GM23338 (cell line): ENCODE data around the gene KBTBD4.

Experiments used
- CREB1 ChIP-seq: fragments of 250-450 bp; sonication (Bioruptor Pico); IDR thresholded peaks from 2 replicates; pipeline ENCODE4 v1.5.0; 2020; ENCODE audit warnings: low read depth, mild to moderate bottlenecking, moderate library complexity
- CTCF ChIP-seq, 2 experiments: fragments of 200-600 bp in 1 of 2; sonication (generic) in 1 of 2; conservative IDR thresholded peaks; 2 replicates each; pipeline versions ENCODE4 v1.5.1 to v1.6.1; 2016 to 2017; ENCODE audit warnings: antibody characterized with exemption in 2 of 2, low read depth in 2 of 2, mild to moderate bottlenecking in 2 of 2, moderate library complexity in 1 of 2
- EZH2 ChIP-seq: fragments of 200-600 bp; sonication (generic); IDR thresholded peaks from one replicate; pipeline ENCODE4 v1.8.0; 2017; ENCODE audit warnings: antibody characterized with exemption, mild to moderate bottlenecking, low read depth; ENCODE audit not compliant: unreplicated experiment
- EZH2phosphoT487 ChIP-seq: fragments of 200-600 bp; sonication (generic); IDR thresholded peaks from one replicate; pipeline ENCODE4 v1.8.1; 2018; ENCODE audit warnings: antibody characterized with exemption; ENCODE audit not compliant: unreplicated experiment
- NANOG ChIP-seq: IDR thresholded peaks from 2 replicates; pipeline ENCODE4 v1.6.1; 2016; ENCODE audit warnings: antibody characterized with exemption, borderline replicate concordance
- POLR2AphosphoS5 ChIP-seq: IDR thresholded peaks from 2 replicates; pipeline ENCODE4 v1.6.1; 2016; ENCODE audit warnings: antibody characterized with exemption, low read depth
- REST ChIP-seq: IDR thresholded peaks from one replicate; pipeline ENCODE4 v1.6.1; 2018; ENCODE audit warnings: antibody characterized with exemption; ENCODE audit not compliant: unreplicated experiment
- STAT1 ChIP-seq: IDR thresholded peaks from one replicate; pipeline ENCODE4 v1.6.1; 2016; ENCODE audit warnings: antibody characterized with exemption; ENCODE audit not compliant: unreplicated experiment
- ZNF114 ChIP-seq: fragments of 250-450 bp; sonication (Bioruptor Pico); IDR thresholded peaks from 2 replicates; pipeline ENCODE4 v1.5.0; 2020; ENCODE audit warnings: mild to moderate bottlenecking, moderate library complexity
- ZNF331 ChIP-seq: fragments of 250-450 bp; sonication (Bioruptor Pico); IDR thresholded peaks from 2 replicates; pipeline ENCODE4 v1.5.0; 2020; ENCODE audit warnings: low read depth, mild to moderate bottlenecking, moderate library complexity

GRCh38 chr11:47615249-47615648, 36.5 kb upstream of the KBTBD4 start:
- no peak for TF ChIP-seq CTCF (conservative IDR thresholded peaks at IDR 0.05; ENCODE audit: low read depth in 2 of 2)
- TF ChIP-seq EZH2phosphoT487 = no peak
- TF ChIP-seq CREB1 (CRISPR knock-in tag) = no peak
- TF ChIP-seq EZH2 = no peak
- no peak for TF ChIP-seq POLR2AphosphoS5
- no peak for TF ChIP-seq NANOG
- no peak for TF ChIP-seq ZNF114 (CRISPR knock-in tag)
- TF ChIP-seq REST = no peak
- no peak for TF ChIP-seq ZNF331
- TF ChIP-seq STAT1 = no peak
